Erythroblast (primary cell): ENCODE measurements around the gene MTHFR.

Source experiments
- GATA1 ChIP-seq: IDR thresholded peaks from 2 replicates; pipeline ENCODE4 v1.6.1; 2011; ENCODE audit warnings: low read depth, mild to moderate bottlenecking, control low read depth, low read length, moderate library complexity
- POLR2A ChIP-seq: IDR thresholded peaks from 2 replicates; pipeline ENCODE4 v1.6.1; 2011; ENCODE audit warnings: mild to moderate bottlenecking, low read length

- TF ChIP-seq POLR2A (no peak), GATA1 (no peak)
Measured at GRCh38 chr1:11781297-11781696, 24.5 kb downstream of the MTHFR start.
